NT2/D1 (cell line): ENCODE measurements around the gene LANCL2.
"Not testable (repeated sequence)": the region's sequence is repeated elsewhere in the genome, so short reads cannot be mapped to it uniquely, and the experiment has no call there.

Experiments
- DNase-seq: peaks from one replicate; pipeline ENCODE4 v3.0.0-alpha.2; 2011; ENCODE audit warnings: low read depth, low spot score
- H3K27me3 ChIP-seq: 2 replicates; pipeline ENCODE4 v1.6.0; 2011; ENCODE audit warnings: mild to moderate bottlenecking; ENCODE audit not compliant: insufficient read length, insufficient read depth
- H3K36me3 ChIP-seq: 2 replicates; pipeline ENCODE4 v1.6.1; 2011; ENCODE audit warnings: mild to moderate bottlenecking, low read length, mixed read lengths; ENCODE audit not compliant: insufficient read depth, insufficient read length
- H3K4me1 ChIP-seq: 2 replicates; pipeline ENCODE4 v1.5.1; 2011; ENCODE audit not compliant: insufficient read depth, insufficient read length
- H3K4me3 ChIP-seq: 2 replicates; pipeline ENCODE4 v1.5.1; 2011; ENCODE audit warnings: low read depth; ENCODE audit not compliant: insufficient read length
- H3K9ac ChIP-seq: 2 replicates; pipeline ENCODE4 v1.6.0; 2011; ENCODE audit warnings: low read depth; ENCODE audit not compliant: insufficient read length
- H3K9me3 ChIP-seq: 2 replicates; pipeline ENCODE4 v1.5.1; 2011; ENCODE audit warnings: mild to moderate bottlenecking, low read length; ENCODE audit not compliant: insufficient read depth
- SUZ12 ChIP-seq: IDR thresholded peaks from 2 replicates; pipeline ENCODE4 v1.6.1; 2011; ENCODE audit not compliant: insufficient read length, insufficient read depth; ENCODE audit errors: extremely low read depth
- YY1 ChIP-seq: IDR thresholded peaks from 2 replicates; pipeline ENCODE4 v1.6.1; 2011; ENCODE audit not compliant: insufficient read length, insufficient read depth
- ZNF274 ChIP-seq: IDR thresholded peaks from 2 replicates; pipeline ENCODE4 v1.6.1; 2011; ENCODE audit warnings: mild to moderate bottlenecking, low read depth, low read length

The LANCL2 gene

GRCh38 chr7:55468495-55468894, 103.4 kb downstream of the LANCL2 start:
- Histone ChIP-seq H3K9me3 (peaks cover 6% of the 10 kb centered on the region; the same call in 1 of the 2 replicates), H3K27me3 (no peaks in the 10 kb centered on the region)
- TF ChIP-seq SUZ12 (no peak), YY1 (no peak), ZNF274 (no peak)

GRCh38 chr7:55469271-55469681, 104.1 kb downstream of the LANCL2 start:
- H3K9ac ChIP-seq = no peak overlapping the region
- no peak for TF ChIP-seq SUZ12
- TF ChIP-seq YY1 = no peak
- no peak for TF ChIP-seq ZNF274
- H3K36me3 ChIP-seq = peaks cover 33% of the 10 kb centered on the region
- no peak overlapping the region for H3K4me3 ChIP-seq
- H3K9me3 ChIP-seq = peaks cover 6% of the 10 kb centered on the region; the same call in 1 of the 2 replicates
- no peaks in the 10 kb centered on the region for H3K27me3 ChIP-seq
- no peak for DNase-seq
- H3K4me1 ChIP-seq = peaks cover 3% of the 10 kb centered on the region

More at GRCh38 chr7:55468495-55468894, 103.4 kb downstream of the LANCL2 start:
- Histone ChIP-seq H3K4me1 (no peaks in the 10 kb centered on the region), H3K36me3 (peaks cover 36% of the 10 kb centered on the region), H3K4me3 (no peak overlapping the region), H3K9ac (no peak overlapping the region)
- no peak for DNase-seq

- no peaks in the 10 kb centered on the region for H3K27me3 ChIP-seq
- peaks cover 36% of the 10 kb centered on the region for H3K36me3 ChIP-seq
- no peak for DNase-seq
- TF ChIP-seq ZNF274 = no peak
- no peak for TF ChIP-seq YY1
- no peak for TF ChIP-seq SUZ12
- H3K9me3 ChIP-seq = peaks cover 6% of the 10 kb centered on the region; the same call in 1 of the 2 replicates
- no peak overlapping the region for H3K9ac ChIP-seq
- no peak overlapping the region for H3K4me3 ChIP-seq
- peaks cover 3% of the 10 kb centered on the region for H3K4me1 ChIP-seq
Measured at GRCh38 chr7:55469721-55470120, 104.6 kb downstream of the LANCL2 start.

GRCh38 chr7:55470261-55470660, 105.1 kb downstream of the LANCL2 start:
- H3K4me3 ChIP-seq = no peak overlapping the region
- peaks cover 6% of the 10 kb centered on the region; the same call in 1 of the 2 replicates for H3K9me3 ChIP-seq
- no peaks in the 10 kb centered on the region for H3K27me3 ChIP-seq
- H3K4me1 ChIP-seq = peaks cover 3% of the 10 kb centered on the region
- no peak overlapping the region for H3K9ac ChIP-seq
- H3K36me3 ChIP-seq = peaks cover 39% of the 10 kb centered on the region
- TF ChIP-seq YY1 = no peak
- TF ChIP-seq SUZ12 = no peak
- no peak for TF ChIP-seq ZNF274
- DNase-seq = no peak

GRCh38 chr7:55471594-55471993, 106.5 kb downstream of the LANCL2 start:
- not testable (repeated sequence) for DNase-seq, H3K9me3 ChIP-seq, H3K27me3 ChIP-seq, H3K9ac ChIP-seq, H3K4me1 ChIP-seq, H3K4me3 ChIP-seq
- H3K36me3 ChIP-seq = peaks cover 46% of the 10 kb centered on the region

GRCh38 chr7:55472406-55472805, 107.3 kb downstream of the LANCL2 start:
- H3K4me1 ChIP-seq, DNase-seq, H3K27me3 ChIP-seq, H3K9ac ChIP-seq, H3K9me3 ChIP-seq, H3K4me3 ChIP-seq: not testable (repeated sequence)
- H3K36me3 ChIP-seq = peaks cover 48% of the 10 kb centered on the region

- no peak overlapping the region for H3K9ac ChIP-seq
- peaks cover 55% of the 10 kb centered on the region for H3K36me3 ChIP-seq
- no peaks in the 10 kb centered on the region for H3K9me3 ChIP-seq
- H3K4me3 ChIP-seq = no peak overlapping the region
- no peak for TF ChIP-seq SUZ12
- TF ChIP-seq YY1 = no peak
- no peak for TF ChIP-seq ZNF274
- H3K4me1 ChIP-seq = peaks cover 6% of the 10 kb centered on the region
- DNase-seq = no peak
- H3K27me3 ChIP-seq = no peaks in the 10 kb centered on the region
Measured at GRCh38 chr7:55472928-55473725, 108.0 kb downstream of the LANCL2 start.
